HG02678 (cell line): ENCODE measurements around the gene C2orf42.
A peak's percentile ranks its signal among the peaks of the same experiment; 100 is the strongest.
"Not testable (repeated sequence)": the region's sequence is repeated elsewhere in the genome, so short reads cannot be mapped to it uniquely, and the experiment has no call there.

Source experiments
- ATAC-seq: cut with Tn5 transposase; IDR thresholded peaks from one replicate; pipeline ENCODE4 v1.9.1; 2021; ENCODE audit warnings: mild to moderate bottlenecking, moderate library complexity; ENCODE audit not compliant: unreplicated experiment

Gene C2orf42

DNA sequence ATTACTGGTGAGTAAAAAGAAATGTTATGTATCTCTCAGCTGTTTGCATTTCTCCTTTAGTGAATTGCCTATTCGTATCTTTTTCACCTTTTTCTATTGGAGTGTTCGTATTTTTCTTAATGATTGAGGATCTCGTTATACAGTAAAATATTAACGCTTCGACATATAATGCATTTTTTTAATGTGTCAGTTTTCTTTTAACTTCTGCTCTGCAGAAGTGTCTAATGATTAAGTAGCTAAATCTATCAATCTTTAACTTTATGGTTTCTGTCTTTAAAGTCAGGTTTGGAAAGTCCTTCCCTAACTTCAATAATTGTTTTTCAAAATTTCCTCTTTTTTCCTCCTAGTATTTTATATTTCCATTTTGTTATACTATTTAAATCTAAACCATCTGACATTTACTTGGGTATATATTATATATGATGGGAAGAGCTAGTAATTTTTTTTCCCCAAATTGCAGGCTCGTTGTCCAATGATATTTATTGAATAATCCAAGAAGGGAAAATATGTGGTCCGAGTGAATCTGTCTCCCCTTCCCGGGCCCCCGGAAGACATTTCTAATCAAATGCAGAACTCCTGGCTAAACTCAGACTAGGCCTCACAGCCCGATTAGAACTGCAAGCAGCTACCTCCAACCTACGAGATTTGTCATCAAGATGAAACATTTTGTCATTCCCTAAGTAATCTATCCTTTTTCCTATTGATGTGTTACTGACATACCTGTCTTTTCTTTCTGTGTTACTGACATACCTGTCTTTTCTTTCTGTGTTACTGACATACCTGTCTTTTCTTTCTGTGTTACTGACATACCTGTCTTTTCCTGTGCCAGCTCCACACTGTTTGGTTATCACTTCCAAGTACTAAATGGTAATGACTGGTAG, 86.3 kb downstream of the C2orf42 start:
- ATAC-seq, result no peak

DNA sequence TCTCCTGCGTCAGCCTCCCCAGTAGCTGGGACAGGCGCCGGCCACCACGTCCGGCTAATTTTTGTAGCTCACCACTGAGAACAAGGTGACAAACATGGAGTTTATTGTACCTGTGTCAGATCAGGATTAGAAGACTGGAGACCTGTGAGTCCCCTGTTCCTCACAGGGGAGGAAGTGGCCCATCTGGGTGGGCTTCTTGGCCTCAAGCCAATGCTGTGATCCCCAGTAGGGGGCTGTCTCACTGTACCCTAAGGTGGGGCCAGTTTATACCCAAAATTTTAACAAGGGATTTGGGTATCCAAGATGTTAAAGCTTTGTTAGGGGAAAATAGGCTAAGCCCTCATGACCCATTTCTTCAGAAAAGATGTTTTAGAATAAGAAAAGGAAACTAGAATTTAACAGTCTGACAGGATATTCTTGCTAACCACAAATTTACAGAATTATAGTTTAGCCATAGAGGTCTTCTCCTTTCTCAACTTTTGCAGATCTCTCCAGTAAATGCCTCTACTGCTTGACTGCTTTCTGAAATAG, 87.2 kb downstream of the C2orf42 start:
- peak; percentile 41 for ATAC-seq

DNA sequence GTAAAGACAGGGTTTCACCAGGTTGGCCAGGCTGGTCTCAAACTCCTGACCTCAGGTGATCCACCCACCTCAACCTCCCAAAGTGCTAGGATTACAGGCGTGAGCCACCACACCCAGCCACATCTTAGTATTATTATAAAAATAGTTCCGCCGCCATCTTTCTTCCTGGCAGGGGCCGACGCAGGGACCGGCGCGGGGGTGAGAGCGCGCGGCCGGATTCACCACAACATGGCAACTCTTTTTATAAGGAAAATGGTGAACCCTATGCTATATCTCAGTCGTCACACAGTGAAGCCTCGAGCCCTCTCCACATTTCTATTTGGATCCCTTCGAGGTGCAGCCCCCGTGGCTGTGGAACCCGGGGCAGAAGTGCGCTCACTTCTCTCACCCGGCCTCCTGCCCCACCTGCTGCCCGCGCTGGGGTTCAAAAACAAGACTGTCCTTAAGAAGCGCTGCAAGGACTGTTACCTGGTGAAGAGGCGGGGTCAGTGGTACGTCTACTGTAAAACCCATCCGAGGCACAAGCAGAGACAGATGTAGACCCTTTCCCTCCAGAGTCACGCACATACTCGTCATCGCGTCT, 88.4 kb downstream of the C2orf42 start:
- ATAC-seq, result not testable (repeated sequence)

DNA sequence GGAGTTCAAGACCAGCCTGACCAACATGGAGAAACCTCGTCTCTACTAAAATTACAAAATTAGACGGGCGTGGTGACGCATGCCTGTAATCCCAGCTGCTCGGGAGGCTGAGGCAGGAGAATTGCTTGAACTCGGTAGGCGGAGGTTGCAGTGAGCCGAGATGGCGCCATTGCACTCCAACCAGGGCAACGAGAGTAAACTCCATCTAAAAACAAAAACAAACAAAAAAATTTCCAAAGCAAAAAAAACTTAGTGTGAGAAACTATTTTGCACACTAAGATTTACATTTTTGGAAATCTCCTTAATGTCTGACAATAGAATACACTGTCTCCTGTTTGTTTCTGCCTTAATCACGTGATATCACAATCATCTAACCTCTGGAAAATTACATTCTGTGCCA, 89.1 kb downstream of the C2orf42 start:
- not testable (repeated sequence) for ATAC-seq

GRCh38 chr2:70101174-70101573, 89.6 kb downstream of the C2orf42 start:
- no peak for ATAC-seq
